Fibroblast of skin of right biceps (primary cell): Measurements from ENCODE around the gene OBSCN.

Experiments used
- DNase-seq: peaks from one replicate; pipeline ENCODE4 v3.0.0-alpha.2; 2013

The OBSCN gene

GRCh38 chr1:228293393-228293792, 85.5 kb downstream of the OBSCN start:
- no peak for DNase-seq

GRCh38 chr1:228293816-228294500, 86.1 kb downstream of the OBSCN start:
- no peak for DNase-seq

- DNase-seq, result no peak
Observed at GRCh38 chr1:228294717-228295116, 86.9 kb downstream of the OBSCN start.

GRCh38 chr1:228295201-228295600, 87.4 kb downstream of the OBSCN start:
- no peak for DNase-seq

- no peak for DNase-seq
Observed at GRCh38 chr1:228295981-228296380, 88.1 kb downstream of the OBSCN start.

GRCh38 chr1:228297242-228297641, 89.4 kb downstream of the OBSCN start:
- no peak for DNase-seq

GRCh38 chr1:228297822-228298221, 90.0 kb downstream of the OBSCN start:
- DNase-seq, result no peak

GRCh38 chr1:228298471-228298870, 90.6 kb downstream of the OBSCN start:
- DNase-seq, result no peak

GRCh38 chr1:228299211-228299610, 91.4 kb downstream of the OBSCN start:
- DNase-seq, result no peak

- DNase-seq, result no peak
Observed at GRCh38 chr1:228299901-228300300, 92.1 kb downstream of the OBSCN start.

GRCh38 chr1:228302086-228302485, 94.2 kb downstream of the OBSCN start:
- DNase-seq, result no peak

- DNase-seq, result no peak
Observed at GRCh38 chr1:228303596-228303995, 95.8 kb downstream of the OBSCN start.

GRCh38 chr1:228304225-228304624, 96.4 kb downstream of the OBSCN start:
- no peak for DNase-seq

GRCh38 chr1:228304766-228305395, 97.0 kb downstream of the OBSCN start:
- no peak for DNase-seq

GRCh38 chr1:228305721-228306152, 97.9 kb downstream of the OBSCN start:
- DNase-seq, result no peak

- no peak for DNase-seq
Observed at GRCh38 chr1:228306275-228307217, 98.7 kb downstream of the OBSCN start.

GRCh38 chr1:228307218-228308023, 99.6 kb downstream of the OBSCN start:
- DNase-seq, result no peak

GRCh38 chr1:228308085-228308601, 100.3 kb downstream of the OBSCN start:
- no peak for DNase-seq

GRCh38 chr1:228308628-228309325, 100.9 kb downstream of the OBSCN start:
- no peak for DNase-seq

GRCh38 chr1:228309326-228310067, 101.7 kb downstream of the OBSCN start:
- no peak for DNase-seq

GRCh38 chr1:228310162-228310792, 102.4 kb downstream of the OBSCN start:
- DNase-seq, result no peak
